ENCODE data around the gene CNTN5.

Gene CNTN5

DNA sequence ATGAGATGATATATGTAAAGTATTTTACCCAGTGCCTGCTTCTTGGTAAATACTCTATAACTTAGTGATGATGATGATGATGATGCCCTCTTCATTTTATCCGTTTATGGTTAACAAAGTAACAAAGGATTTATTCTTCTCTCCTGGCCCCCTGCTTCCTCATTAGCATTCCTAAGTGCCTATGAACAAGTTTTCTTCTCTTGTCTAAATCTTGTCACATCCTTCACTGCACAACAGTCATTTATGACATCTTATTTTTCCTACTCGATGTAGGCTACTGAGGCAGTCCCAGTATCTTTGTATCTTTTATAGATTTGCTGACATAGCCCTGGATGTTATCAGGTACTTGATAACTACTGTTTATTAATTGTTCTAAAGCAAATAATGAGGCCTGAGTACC is 911.9 kb downstream of the CNTN5 start:
- CTCF ChIA-PET, result no interaction called here
- TF ChIP-seq, protein P1, sequence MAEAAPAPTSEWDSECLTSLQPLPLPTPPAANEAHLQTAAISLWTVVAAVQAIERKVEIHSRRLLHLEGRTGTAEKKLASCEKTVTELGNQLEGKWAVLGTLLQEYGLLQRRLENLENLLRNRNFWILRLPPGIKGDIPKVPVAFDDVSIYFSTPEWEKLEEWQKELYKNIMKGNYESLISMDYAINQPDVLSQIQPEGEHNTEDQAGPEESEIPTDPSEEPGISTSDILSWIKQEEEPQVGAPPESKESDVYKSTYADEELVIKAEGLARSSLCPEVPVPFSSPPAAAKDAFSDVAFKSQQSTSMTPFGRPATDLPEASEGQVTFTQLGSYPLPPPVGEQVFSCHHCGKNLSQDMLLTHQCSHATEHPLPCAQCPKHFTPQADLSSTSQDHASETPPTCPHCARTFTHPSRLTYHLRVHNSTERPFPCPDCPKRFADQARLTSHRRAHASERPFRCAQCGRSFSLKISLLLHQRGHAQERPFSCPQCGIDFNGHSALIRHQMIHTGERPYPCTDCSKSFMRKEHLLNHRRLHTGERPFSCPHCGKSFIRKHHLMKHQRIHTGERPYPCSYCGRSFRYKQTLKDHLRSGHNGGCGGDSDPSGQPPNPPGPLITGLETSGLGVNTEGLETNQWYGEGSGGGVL (tag by site-specific recombination; IDR thresholded peaks at IDR 0.05), result no peak
- TF ChIP-seq, protein P2, sequence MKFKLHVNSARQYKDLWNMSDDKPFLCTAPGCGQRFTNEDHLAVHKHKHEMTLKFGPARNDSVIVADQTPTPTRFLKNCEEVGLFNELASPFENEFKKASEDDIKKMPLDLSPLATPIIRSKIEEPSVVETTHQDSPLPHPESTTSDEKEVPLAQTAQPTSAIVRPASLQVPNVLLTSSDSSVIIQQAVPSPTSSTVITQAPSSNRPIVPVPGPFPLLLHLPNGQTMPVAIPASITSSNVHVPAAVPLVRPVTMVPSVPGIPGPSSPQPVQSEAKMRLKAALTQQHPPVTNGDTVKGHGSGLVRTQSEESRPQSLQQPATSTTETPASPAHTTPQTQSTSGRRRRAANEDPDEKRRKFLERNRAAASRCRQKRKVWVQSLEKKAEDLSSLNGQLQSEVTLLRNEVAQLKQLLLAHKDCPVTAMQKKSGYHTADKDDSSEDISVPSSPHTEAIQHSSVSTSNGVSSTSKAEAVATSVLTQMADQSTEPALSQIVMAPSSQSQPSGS (tag by site-specific recombination; IDR thresholded peaks at IDR 0.05; ENCODE audit: low read depth), result no peak
- TF ChIP-seq KLF7 (tag by site-specific recombination; IDR thresholded peaks at IDR 0.05; ENCODE audit: borderline replicate concordance) (no peak), ZNF146 (tag by site-specific recombination; IDR thresholded peaks at IDR 0.05) (no peak), ZNF521 (tag by site-specific recombination; IDR thresholded peaks at IDR 0.05) (no peak), ZNF184 (tag by site-specific recombination; IDR thresholded peaks at IDR 0.05) (no peak), ZNF155 (tag by site-specific recombination; IDR thresholded peaks at IDR 0.05) (no peak), ZNF157 (tag by site-specific recombination; IDR thresholded peaks at IDR 0.05) (no peak), ZNF501 (tag by site-specific recombination; IDR thresholded peaks at IDR 0.05) (no peak), ZFP41 (tag by site-specific recombination; IDR thresholded peaks at IDR 0.05; ENCODE audit: borderline replicate concordance) (no peak), TCF7L2 (IDR thresholded peaks at IDR 0.05; ENCODE audit: borderline replicate concordance, low read depth, low read length) (no peak)
- H3K4me1 ChIP-seq (ENCODE audit: control insufficient read depth, insufficient read depth, low read length), result no peaks in the 10 kb centered on the region
- no peak overlapping the region for H3K27ac ChIP-seq (ENCODE audit: extremely low read depth, low read depth, low read length)
- H3K9me3 ChIP-seq (ENCODE audit: control insufficient read depth, insufficient read depth, low read depth, low read length), result no peaks in the 10 kb centered on the region
- POLR2A ChIA-PET, result no interaction called here
- no peak overlapping the region for H3K4me3 ChIP-seq (ENCODE audit: low read depth, low read length)
- H3K36me3 ChIP-seq (ENCODE audit: control insufficient read depth in 2 of 2, insufficient read depth in 1 of 2, low read length in 2 of 2), result no peaks in the 10 kb centered on the region

DNA sequence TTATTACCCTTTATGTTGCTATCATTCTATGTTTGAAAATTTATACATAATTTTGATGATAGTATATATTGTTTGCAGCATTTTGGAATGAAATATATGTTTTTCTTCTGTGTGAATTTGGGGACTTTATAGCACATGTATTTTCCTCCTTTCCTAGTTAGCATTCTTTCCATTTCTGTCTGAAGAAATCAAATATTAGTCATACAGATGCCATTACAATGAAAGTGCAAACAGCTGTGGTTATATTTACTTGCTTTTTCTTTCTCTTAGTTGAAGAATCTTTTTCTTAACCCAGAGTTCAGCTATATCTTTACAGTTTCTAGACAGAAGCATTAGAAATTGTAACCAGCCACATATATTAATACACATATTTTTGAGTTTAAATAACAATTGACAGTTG is 913.3 kb downstream of the CNTN5 start:
- CTCF ChIA-PET, result no interaction called here
- Histone ChIP-seq H3K4me3 (ENCODE audit: low read depth, low read length) (no peak overlapping the region), H3K36me3 (ENCODE audit: control insufficient read depth in 2 of 2, insufficient read depth in 1 of 2, low read length in 2 of 2) (no peaks in the 10 kb centered on the region), H3K9me3 (ENCODE audit: control insufficient read depth, insufficient read depth, low read depth, low read length) (no peaks in the 10 kb centered on the region), H3K27ac (ENCODE audit: extremely low read depth, low read depth, low read length) (no peak overlapping the region), H3K4me1 (ENCODE audit: control insufficient read depth, insufficient read depth, low read length) (no peaks in the 10 kb centered on the region)
- POLR2A ChIA-PET, result no interaction called here
- no peak for TF ChIP-seq ZEB2 (tag by site-specific recombination; IDR thresholded peaks at IDR 0.05)
- no peak for TF ChIP-seq ZNF24 (tag by site-specific recombination; IDR thresholded peaks at IDR 0.05)
- TF ChIP-seq, protein P3, sequence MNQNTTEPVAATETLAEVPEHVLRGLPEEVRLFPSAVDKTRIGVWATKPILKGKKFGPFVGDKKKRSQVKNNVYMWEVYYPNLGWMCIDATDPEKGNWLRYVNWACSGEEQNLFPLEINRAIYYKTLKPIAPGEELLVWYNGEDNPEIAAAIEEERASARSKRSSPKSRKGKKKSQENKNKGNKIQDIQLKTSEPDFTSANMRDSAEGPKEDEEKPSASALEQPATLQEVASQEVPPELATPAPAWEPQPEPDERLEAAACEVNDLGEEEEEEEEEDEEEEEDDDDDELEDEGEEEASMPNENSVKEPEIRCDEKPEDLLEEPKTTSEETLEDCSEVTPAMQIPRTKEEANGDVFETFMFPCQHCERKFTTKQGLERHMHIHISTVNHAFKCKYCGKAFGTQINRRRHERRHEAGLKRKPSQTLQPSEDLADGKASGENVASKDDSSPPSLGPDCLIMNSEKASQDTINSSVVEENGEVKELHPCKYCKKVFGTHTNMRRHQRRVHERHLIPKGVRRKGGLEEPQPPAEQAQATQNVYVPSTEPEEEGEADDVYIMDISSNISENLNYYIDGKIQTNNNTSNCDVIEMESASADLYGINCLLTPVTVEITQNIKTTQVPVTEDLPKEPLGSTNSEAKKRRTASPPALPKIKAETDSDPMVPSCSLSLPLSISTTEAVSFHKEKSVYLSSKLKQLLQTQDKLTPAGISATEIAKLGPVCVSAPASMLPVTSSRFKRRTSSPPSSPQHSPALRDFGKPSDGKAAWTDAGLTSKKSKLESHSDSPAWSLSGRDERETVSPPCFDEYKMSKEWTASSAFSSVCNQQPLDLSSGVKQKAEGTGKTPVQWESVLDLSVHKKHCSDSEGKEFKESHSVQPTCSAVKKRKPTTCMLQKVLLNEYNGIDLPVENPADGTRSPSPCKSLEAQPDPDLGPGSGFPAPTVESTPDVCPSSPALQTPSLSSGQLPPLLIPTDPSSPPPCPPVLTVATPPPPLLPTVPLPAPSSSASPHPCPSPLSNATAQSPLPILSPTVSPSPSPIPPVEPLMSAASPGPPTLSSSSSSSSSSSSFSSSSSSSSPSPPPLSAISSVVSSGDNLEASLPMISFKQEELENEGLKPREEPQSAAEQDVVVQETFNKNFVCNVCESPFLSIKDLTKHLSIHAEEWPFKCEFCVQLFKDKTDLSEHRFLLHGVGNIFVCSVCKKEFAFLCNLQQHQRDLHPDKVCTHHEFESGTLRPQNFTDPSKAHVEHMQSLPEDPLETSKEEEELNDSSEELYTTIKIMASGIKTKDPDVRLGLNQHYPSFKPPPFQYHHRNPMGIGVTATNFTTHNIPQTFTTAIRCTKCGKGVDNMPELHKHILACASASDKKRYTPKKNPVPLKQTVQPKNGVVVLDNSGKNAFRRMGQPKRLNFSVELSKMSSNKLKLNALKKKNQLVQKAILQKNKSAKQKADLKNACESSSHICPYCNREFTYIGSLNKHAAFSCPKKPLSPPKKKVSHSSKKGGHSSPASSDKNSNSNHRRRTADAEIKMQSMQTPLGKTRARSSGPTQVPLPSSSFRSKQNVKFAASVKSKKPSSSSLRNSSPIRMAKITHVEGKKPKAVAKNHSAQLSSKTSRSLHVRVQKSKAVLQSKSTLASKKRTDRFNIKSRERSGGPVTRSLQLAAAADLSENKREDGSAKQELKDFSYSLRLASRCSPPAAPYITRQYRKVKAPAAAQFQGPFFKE (tag by site-specific recombination; IDR thresholded peaks at IDR 0.05; ENCODE audit: borderline replicate concordance), result no peak
- TF ChIP-seq, protein P4, sequence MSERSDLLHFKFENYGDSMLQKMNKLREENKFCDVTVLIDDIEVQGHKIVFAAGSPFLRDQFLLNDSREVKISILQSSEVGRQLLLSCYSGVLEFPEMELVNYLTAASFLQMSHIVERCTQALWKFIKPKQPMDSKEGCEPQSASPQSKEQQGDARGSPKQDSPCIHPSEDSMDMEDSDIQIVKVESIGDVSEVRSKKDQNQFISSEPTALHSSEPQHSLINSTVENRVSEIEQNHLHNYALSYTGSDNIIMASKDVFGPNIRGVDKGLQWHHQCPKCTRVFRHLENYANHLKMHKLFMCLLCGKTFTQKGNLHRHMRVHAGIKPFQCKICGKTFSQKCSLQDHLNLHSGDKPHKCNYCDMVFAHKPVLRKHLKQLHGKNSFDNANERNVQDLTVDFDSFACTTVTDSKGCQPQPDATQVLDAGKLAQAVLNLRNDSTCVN (tag by site-specific recombination; optimal IDR thresholded peaks at IDR 0.05), result no peak
- TF ChIP-seq GLIS1 (tag by site-specific recombination; IDR thresholded peaks at IDR 0.05), result no peak
- TF ChIP-seq ZNF335 (tag by site-specific recombination; conservative IDR thresholded peaks at IDR 0.05), result no peak
- TF ChIP-seq, protein P5, sequence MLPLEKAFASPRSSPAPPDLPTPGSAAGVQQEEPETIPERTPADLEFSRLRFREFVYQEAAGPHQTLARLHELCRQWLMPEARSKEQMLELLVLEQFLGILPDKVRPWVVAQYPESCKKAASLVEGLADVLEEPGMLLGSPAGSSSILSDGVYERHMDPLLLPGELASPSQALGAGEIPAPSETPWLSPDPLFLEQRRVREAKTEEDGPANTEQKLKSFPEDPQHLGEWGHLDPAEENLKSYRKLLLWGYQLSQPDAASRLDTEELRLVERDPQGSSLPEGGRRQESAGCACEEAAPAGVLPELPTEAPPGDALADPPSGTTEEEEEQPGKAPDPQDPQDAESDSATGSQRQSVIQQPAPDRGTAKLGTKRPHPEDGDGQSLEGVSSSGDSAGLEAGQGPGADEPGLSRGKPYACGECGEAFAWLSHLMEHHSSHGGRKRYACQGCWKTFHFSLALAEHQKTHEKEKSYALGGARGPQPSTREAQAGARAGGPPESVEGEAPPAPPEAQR (tag by site-specific recombination; IDR thresholded peaks at IDR 0.05), result no peak
- no peak for TF ChIP-seq ZNF2 (tag by site-specific recombination; IDR thresholded peaks at IDR 0.05)
- TF ChIP-seq ZNF266 (tag by site-specific recombination; IDR thresholded peaks at IDR 0.05; ENCODE audit: low read depth), result no peak
- TF ChIP-seq ZFP69B (tag by site-specific recombination; IDR thresholded peaks at IDR 0.05), result no peak
- TF ChIP-seq, protein P6, sequence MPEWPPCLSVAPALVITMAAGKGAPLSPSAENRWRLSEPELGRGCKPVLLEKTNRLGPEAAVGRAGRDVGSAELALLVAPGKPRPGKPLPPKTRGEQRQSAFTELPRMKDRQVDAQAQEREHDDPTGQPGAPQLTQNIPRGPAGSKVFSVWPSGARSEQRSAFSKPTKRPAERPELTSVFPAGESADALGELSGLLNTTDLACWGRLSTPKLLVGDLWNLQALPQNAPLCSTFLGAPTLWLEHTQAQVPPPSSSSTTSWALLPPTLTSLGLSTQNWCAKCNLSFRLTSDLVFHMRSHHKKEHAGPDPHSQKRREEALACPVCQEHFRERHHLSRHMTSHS (tag by site-specific recombination; IDR thresholded peaks at IDR 0.05), result no peak
- TF ChIP-seq YY2 (tag by site-specific recombination; IDR thresholded peaks at IDR 0.05), result no peak
- no peak for TF ChIP-seq ZNF48 (tag by site-specific recombination; IDR thresholded peaks at IDR 0.05)

Data from HEK293 (cell line).